NCI-H187 treated with DMSO at 0.1 percent for 48 hours (cell line): ENCODE data around the gene RBMS2.
"Not testable (repeated sequence)": the region's sequence is repeated elsewhere in the genome, so short reads cannot be mapped to it uniquely, and the experiment has no call there.

ENCODE experiments used
- DNase-seq: peaks from one replicate; lab custom pipeline; 2025; lab: John Stamatoyannopoulos, UW

RBMS2 gene

DNA sequence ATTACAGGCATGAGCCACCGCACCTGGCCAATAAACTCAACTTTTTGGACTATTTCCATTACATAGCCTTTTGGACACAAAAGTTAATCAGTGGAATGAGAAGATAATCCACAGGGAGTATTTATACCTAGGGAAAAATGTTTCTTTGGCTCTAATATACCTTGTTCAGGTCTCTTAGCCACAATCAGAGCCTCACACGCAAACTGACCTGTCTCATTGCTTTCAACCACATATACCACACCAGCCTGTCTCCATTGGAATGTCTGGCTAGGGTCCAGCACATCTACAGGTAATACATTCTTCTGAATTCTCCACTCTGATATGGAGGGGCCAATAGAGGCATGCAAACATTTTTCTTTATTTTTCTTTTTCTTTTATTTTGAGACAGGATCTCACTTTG lies 3.8 kb upstream of the RBMS2 start:
- DNase-seq: no peak

DNA sequence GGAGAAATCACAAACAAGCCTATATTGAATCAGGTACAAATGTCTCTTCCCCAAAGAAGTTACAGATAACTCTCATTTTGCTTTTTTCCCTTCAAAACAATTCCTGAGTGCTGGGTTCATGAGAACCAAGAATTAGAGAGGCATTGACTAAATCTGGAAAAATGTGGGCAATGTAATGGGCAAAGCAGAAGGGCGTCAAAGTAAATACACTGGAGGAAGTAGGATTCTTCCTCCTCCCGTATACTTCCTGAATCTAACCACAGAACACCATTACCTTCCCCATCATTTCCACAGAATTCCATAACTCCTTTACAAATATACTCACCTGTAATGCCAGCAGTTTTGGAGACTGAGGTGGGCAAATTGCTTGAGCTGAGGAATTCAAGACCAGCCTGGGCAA lies 3.0 kb upstream of the RBMS2 start:
- DNase-seq: no peak

DNA sequence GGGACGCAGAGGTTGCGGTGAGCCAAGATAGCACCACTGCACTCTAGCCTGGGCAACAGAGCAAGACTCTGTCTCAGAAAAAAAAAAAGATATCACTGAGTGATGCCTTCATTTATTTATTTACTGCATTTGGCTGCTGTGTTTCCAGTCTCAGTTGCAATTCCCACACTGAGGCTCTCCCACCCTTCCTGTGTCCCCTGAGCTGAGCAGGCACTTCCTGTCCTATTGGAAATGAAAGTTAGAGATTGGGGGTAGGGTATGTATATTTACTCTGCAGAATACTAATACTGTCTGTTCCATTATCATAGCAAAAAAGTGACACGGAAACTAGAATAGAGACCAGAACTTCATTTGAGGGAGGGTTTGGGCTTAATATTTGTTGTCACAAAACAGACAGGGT lies 1.6 kb upstream of the RBMS2 start:
- no peak for DNase-seq

DNA sequence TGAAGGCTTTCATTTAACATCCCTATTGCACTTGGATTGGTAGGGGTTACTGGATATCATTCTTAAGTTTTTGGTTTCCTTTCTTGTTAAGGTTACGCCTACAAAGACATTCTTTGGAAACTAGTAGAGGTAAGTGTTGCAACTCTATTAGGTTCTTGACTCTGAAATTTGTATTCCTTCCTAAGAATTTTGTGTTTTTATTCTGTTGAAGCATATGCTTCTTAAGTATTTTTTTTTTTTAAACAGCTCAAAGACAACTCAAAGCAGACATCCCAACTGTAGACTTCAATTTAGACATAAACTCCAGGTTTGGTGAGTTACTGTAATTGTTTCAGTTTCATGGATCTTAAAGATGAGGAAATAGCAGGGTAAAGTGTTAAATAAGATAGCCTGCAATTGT lies 1.1 kb upstream of the RBMS2 start:
- DNase-seq: no peak

DNA sequence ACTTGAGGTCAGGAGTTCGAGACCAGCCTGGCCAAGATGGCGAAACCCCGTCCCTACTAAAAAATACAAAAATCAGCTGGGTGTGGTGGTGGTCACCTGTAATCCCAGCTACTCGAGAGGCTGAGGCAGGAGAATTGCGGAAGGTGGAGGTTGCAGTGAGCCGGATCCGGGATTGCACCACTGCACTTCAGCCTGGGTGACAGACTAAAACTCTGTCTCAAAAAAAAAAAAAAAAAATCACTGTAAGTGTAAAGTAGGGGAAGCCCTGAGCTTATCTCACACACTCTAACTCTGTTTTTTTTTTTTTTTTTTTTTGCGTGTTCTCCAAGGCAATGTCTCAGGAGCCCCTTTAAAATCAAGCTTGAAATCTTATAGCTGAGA lies 421 bp upstream of the RBMS2 start:
- DNase-seq: no peak

GRCh38 chr12:56522411-56523193 lies 982 bp downstream of the RBMS2 start:
- no peak for DNase-seq

DNA sequence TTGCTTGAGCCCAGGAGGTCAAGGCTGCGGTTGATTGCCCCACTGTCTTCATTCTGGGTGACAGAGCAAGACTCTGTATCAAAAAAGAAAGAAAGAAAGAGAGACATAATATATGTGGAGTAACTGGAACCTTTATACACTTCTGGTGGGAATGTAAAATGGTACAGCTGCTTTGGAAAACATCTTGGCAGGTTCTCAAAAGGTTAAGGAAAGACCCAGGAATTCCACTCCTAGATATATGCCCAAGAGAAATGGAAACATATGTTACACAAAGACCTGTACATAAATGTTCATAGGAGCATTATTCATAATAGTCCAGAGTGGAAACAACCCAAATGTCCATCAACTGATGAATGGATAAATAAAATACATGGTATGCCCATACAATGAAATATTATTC lies 7.2 kb downstream of the RBMS2 start:
- DNase-seq: no peak

DNA sequence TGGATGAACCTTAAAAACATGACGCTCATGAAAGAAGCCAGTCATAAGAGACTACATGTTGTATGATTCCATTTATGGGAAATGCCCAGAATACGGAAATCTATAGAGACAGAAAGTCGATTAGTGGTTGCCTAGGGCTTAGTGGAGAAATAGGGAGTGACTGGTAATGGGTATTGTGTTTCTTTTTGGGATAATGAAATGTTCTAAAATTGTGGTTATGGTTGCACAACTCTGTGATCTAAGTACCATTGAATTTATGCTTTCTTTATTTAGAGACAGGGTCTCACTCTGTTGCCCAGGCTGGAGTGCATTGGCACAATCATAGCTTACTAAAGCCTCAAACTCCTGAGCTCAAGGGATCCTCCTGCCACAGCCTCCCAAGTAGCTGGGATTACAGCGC lies 8.0 kb downstream of the RBMS2 start:
- DNase-seq: no peak

- no peak for DNase-seq
These were observed 8.9 kb downstream of the RBMS2 start for GRCh38 chr12:56530390-56531055.

- no peak for DNase-seq
These were observed 15.9 kb downstream of the RBMS2 start for GRCh38 chr12:56537546-56537945.

GRCh38 chr12:56541631-56542030 lies 20.0 kb downstream of the RBMS2 start:
- no peak for DNase-seq

DNA sequence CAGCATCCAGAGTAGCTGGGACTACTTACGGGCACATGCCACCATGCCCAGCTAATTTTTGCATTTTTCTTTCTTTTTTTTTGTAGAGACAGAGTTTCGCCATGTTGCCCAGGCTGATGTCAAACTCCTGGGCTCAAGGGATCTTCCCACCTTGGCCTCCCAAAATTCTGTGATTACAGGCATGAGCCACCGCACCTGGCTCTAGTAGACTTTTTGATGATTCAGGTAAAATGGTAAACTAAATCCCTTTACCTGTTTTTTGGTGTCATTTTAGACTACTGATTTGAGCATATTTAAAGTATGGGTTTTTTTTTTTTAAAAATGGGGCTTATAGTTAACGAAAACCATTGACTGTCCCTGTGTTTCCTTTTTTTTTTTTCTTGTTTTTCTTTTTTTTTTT lies 20.5 kb downstream of the RBMS2 start:
- DNase-seq: no peak

GRCh38 chr12:56545023-56545604 lies 23.5 kb downstream of the RBMS2 start:
- DNase-seq: no peak

- DNase-seq: no peak
These were observed 25.1 kb downstream of the RBMS2 start for GRCh38 chr12:56546680-56547079.

DNA sequence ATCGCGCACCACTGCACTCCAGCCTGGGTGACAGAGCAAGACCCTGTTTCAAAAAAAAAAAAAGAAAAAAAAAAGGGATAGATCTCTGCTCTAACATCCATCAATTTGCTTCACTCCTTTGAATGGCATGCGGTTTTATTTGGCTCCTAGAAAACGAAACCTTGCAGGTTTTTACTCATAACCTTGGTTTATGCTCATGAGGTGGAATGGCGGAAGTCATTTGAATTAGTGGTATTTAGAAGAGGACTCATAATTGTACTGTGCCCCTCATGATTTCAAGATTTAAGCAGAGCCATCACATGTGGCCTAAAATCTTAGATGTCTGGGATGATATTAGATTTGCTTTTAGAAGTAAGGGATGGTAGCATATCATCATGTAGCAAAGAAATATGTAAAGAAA lies 29.4 kb downstream of the RBMS2 start:
- no peak for DNase-seq

DNA sequence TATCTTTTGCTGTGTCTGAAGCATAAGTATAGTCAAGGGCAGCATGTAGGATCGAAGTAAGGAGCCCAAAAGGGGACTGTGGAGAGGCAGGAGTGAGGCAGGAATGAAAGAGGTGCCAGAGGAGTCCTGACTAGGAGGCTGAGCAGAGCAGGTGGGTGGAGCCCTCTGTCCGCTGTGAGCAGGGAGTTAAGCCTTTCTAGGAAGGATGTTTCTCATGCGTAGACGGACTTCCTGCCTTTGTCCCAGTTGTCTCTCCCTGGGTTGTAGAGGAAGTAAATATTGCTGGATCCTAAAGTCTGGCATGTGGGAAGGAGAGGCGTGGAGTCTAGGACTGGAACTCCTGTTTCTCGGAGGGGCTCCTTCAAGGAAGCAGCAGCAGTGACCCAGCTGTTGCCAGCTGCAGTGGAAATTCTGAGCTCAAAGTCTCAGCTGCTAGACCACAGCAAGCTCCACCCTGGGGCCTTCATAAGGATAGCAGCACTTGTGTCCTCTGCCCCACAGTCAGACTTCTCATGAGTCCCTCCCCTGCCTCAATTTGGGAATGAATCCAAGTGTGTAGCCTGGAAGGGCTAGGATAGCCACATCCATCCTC lies 44.0 kb downstream of the RBMS2 start:
- DNase-seq: no peak

DNA sequence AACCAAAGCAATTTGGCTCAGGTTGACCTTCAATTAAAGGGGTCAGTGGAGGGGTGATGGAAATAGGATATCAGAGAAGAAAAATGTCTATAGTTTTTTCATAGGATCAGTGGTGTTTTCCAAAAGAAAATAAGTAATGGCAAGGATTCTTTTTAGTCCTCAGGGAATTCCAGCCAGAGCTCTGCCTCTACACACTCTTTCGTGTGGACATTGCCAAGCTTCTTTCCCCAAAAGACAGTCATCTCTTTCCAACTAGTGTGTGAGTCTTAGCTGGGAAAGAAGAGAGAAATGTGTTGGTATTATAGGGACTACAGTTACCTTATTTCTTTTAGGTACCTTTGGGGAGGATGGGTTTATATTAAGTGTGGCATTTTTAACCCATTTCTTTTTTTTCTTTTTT lies 46.5 kb downstream of the RBMS2 start:
- no peak for DNase-seq

- no peak for DNase-seq
These were observed 49.5 kb downstream of the RBMS2 start for GRCh38 chr12:56571121-56571520.

GRCh38 chr12:56572288-56572687 lies 50.7 kb downstream of the RBMS2 start:
- no peak for DNase-seq

- no peak for DNase-seq
These were observed 52.6 kb downstream of the RBMS2 start for GRCh38 chr12:56574210-56574609.

DNA sequence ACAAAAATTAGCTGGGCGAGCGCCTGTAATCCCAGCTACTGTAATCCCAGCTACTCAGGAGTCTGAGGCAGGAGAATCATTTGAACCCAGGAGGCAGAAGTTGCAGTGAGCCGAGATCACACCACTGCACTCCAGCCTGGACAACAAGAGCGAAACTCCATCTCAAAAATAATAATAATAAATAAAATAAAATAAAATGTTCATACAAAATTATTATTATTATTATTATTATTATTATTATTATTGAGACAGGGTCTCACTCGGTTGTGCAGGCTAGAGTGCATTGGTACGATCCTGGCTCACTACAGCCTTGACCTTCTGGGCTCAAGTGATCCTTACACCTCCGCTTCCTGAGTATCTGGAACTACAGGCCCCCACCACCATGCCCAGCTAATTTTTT lies 55.6 kb downstream of the RBMS2 start:
- DNase-seq: not testable (repeated sequence)

DNA sequence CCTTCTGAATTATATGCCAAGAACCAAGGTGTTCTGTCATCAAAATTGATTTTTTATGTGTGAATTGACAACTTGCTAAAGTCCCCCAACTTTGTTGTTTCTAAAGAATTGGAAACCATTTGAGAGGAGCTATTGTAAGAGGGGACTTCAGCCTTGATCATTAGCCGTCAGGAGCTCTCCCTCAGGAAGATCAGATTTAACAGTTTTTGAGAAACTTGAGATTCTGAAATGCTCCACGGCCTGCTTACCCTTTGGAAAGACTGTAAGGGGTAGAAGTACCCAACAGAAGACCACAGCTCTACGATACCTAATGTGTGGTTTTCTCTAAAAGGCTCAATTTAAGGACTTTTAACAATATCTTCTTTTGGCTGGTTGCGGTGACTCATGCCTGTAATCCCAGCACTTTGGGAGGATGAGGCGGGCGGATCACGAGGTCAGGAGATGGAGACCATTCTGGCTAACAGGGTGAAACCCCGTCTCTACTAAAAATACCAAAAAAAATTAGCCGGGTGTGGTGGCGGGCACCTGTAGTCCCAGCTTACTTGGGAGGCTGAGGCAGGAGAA lies 57.4 kb downstream of the RBMS2 start:
- DNase-seq: no peak
